IMR-90 (cell line): ENCODE results near the gene TNK1. TPM values are rescaled to one million over a fixed set of nuclear protein-coding genes. Genes with fewer than 3 reads are reported as not detected.

Source experiments
- ATAC-seq: fragments of 200-7000 bp; cut with Tn5 transposase; 2 replicates; pipeline ENCODE4 v1.9.1; 2020; ENCODE audit warnings: low read depth, mild to moderate bottlenecking, moderate library complexity
- BruUV-seq: library from RNA; stranded (reverse); fragments of 400-500 nt; replicated peaks from 2 replicates; lab custom pipeline; 2021; lab: Mats Ljungman, UMichigan
- CTCF ChIA-PET: fragments of 300-600 bp; formaldehyde crosslinking; extraction: SDS; loops from one replicate; lab custom pipeline; 2021; ENCODE audit warnings: antibody characterized with exemption; lab: Yijun Ruan, JAX
- POLR2A ChIA-PET: fragments of 300-600 bp; sonication (Branson Sonifier 250); formaldehyde crosslinking; loops from one replicate; lab custom pipeline; 2022; ENCODE audit warnings: antibody characterized with exemption; ENCODE audit not compliant: unreplicated experiment; lab: Charles Lee
- DNase-seq: peaks from one replicate; pipeline ENCODE4 v3.0.0; 2013
- H2AFZ ChIP-seq: replicated peaks from 2 replicates; pipeline ENCODE3; 2013; ENCODE audit warnings: low read length, mild to moderate bottlenecking; ENCODE audit not compliant: poor library complexity
- H2AK5ac ChIP-seq: 2 replicates; pipeline ENCODE4 v1.6.1; 2013; ENCODE audit warnings: low read depth, low read length, inconsistent platforms
- H2AK9ac ChIP-seq: replicated peaks from 2 replicates; pipeline ENCODE3; 2013; ENCODE audit warnings: mild to moderate bottlenecking, low read depth, low read length, moderate library complexity; ENCODE audit not compliant: poor library complexity
- H2BK120ac ChIP-seq: 2 replicates; pipeline ENCODE4 v1.6.1; 2013; ENCODE audit warnings: low read depth, low read length, inconsistent platforms
- H2BK15ac ChIP-seq: 3 replicates; pipeline ENCODE4 v1.6.1; 2013; ENCODE audit warnings: low read depth, low read length, inconsistent platforms
- H2BK20ac ChIP-seq: 2 replicates; pipeline ENCODE4 v1.6.1; 2013; ENCODE audit warnings: low read depth, mild to moderate bottlenecking, inconsistent platforms, low read length, moderate library complexity
- H2BK5ac ChIP-seq: 2 replicates; pipeline ENCODE4 v1.6.1; 2013; ENCODE audit warnings: mild to moderate bottlenecking, low read depth, low read length, inconsistent platforms; ENCODE audit not compliant: poor library complexity, severe bottlenecking
- H3K14ac ChIP-seq: replicated peaks from 2 replicates; pipeline ENCODE4 v1.6.1; 2013; ENCODE audit warnings: low read depth, low read length, inconsistent platforms
- H3K18ac ChIP-seq: 2 replicates; pipeline ENCODE4 v1.6.1; 2013; ENCODE audit warnings: low read depth, low read length, control low read depth
- H3K23ac ChIP-seq: 2 replicates; pipeline ENCODE4 v1.6.1; 2013; ENCODE audit warnings: low read depth, low read length, inconsistent platforms
- H3K27ac ChIP-seq: 2 replicates; pipeline ENCODE4 v1.5.1; 2013; ENCODE audit warnings: mild to moderate bottlenecking, control low read depth, low read length; ENCODE audit not compliant: insufficient read depth
- H3K27me3 ChIP-seq: 2 replicates; pipeline ENCODE4 v1.6.1; 2013; ENCODE audit warnings: low read length; ENCODE audit not compliant: control insufficient read depth, insufficient read depth
- H3K36me3 ChIP-seq: 2 replicates; pipeline ENCODE4 v1.6.1; 2013; ENCODE audit warnings: low read length, mixed read lengths; ENCODE audit not compliant: control insufficient read depth, insufficient read depth
- H3K4ac ChIP-seq: 2 replicates; pipeline ENCODE4 v1.6.1; 2013; ENCODE audit warnings: low read depth, low read length, inconsistent platforms
- H3K4me1 ChIP-seq: 2 replicates; pipeline ENCODE4 v1.6.1; 2013; ENCODE audit warnings: low read length, mixed read lengths; ENCODE audit not compliant: control insufficient read depth, insufficient read depth
- H3K4me2 ChIP-seq: 2 replicates; pipeline ENCODE4 v1.6.1; 2013; ENCODE audit warnings: low read depth, mild to moderate bottlenecking, control low read depth, low read length, moderate library complexity
- H3K4me3 ChIP-seq: 2 replicates; pipeline ENCODE4 v1.5.1; 2013; ENCODE audit warnings: low read depth, mild to moderate bottlenecking, control low read depth, low read length, moderate library complexity; ENCODE audit not compliant: insufficient read depth
- H3K56ac ChIP-seq: 2 replicates; pipeline ENCODE4 v1.6.1; 2013; ENCODE audit warnings: low read length, inconsistent platforms; ENCODE audit not compliant: insufficient read depth; ENCODE audit errors: extremely low read depth
- H3K79me1 ChIP-seq, 2 experiments: 2 replicates each; pipeline ENCODE4 v1.6.1; 2013; ENCODE audit warnings: low read length in 2 of 2, inconsistent platforms in 1 of 2, low read depth in 1 of 2
- H3K9ac ChIP-seq: 2 replicates; pipeline ENCODE4 v1.6.1; 2013; ENCODE audit warnings: low read depth, low read length, control low read depth
- H3K9me1 ChIP-seq: 2 replicates; pipeline ENCODE4 v1.6.1; 2013; ENCODE audit warnings: low read length, inconsistent platforms; ENCODE audit not compliant: insufficient read depth
- H3K9me3 ChIP-seq: 2 replicates; pipeline ENCODE4 v1.6.1; 2013; ENCODE audit warnings: low read length; ENCODE audit not compliant: control insufficient read depth, insufficient read depth
- H4K20me1 ChIP-seq: 2 replicates; pipeline ENCODE4 v1.6.1; 2013; ENCODE audit warnings: low read length, inconsistent platforms; ENCODE audit not compliant: insufficient read depth
- H4K5ac ChIP-seq: 2 replicates; pipeline ENCODE4 v1.6.1; 2013; ENCODE audit warnings: mild to moderate bottlenecking, low read depth, low read length, control low read depth
- H4K8ac ChIP-seq, 2 experiments: 2 replicates each; pipeline ENCODE4 v1.6.1; 2013; ENCODE audit warnings: low read depth in 2 of 2, low read length in 2 of 2, control low read depth in 1 of 2, inconsistent platforms in 1 of 2
- H4K91ac ChIP-seq: 2 replicates; pipeline ENCODE4 v1.6.1; 2013; ENCODE audit warnings: low read depth, low read length, inconsistent platforms; ENCODE audit not compliant: insufficient read depth
- BHLHE40 ChIP-seq: fragments of 150-350 bp; IDR thresholded peaks from 2 replicates; pipeline ENCODE4 v1.6.1; 2016; ENCODE audit warnings: mild to moderate bottlenecking, low read depth, low read length
- CEBPB ChIP-seq: IDR thresholded peaks from 2 replicates; pipeline ENCODE4 v1.6.1; 2012; ENCODE audit warnings: low read depth, low read length, improper control_type of control experiment
- CHD1 ChIP-seq: IDR thresholded peaks from 2 replicates; pipeline ENCODE4 v1.6.1; 2012; ENCODE audit warnings: low read depth, low read length, improper control_type of control experiment
- FOS ChIP-seq: fragments of 150-350 bp; IDR thresholded peaks from 2 replicates; pipeline ENCODE4 v1.6.1; 2016; ENCODE audit warnings: low read depth, low read length
- MAFK ChIP-seq: IDR thresholded peaks from 2 replicates; pipeline ENCODE4 v1.6.1; 2012; ENCODE audit warnings: low read depth, low read length, improper control_type of control experiment
- MAZ ChIP-seq: IDR thresholded peaks from 2 replicates; pipeline ENCODE4 v1.6.1; 2012; ENCODE audit warnings: low read depth, mild to moderate bottlenecking, low read length, improper control_type of control experiment, moderate library complexity, borderline replicate concordance
- MXI1 ChIP-seq: IDR thresholded peaks from 2 replicates; pipeline ENCODE4 v1.6.1; 2012; ENCODE audit warnings: low read depth, mild to moderate bottlenecking, low read length, moderate library complexity, borderline replicate concordance
- NFE2L2 ChIP-seq: fragments of 150-350 bp; IDR thresholded peaks from 2 replicates; pipeline ENCODE4 v1.6.1; 2016; ENCODE audit warnings: low read depth, mild to moderate bottlenecking, low read length
- POLR2A ChIP-seq: IDR thresholded peaks from 2 replicates; pipeline ENCODE4 v1.6.1; 2012; ENCODE audit warnings: mild to moderate bottlenecking, low read depth, low read length
- RAD21 ChIP-seq: IDR thresholded peaks from 2 replicates; pipeline ENCODE4 v1.6.1; 2012; ENCODE audit warnings: low read length, improper control_type of control experiment
- RCOR1 ChIP-seq: IDR thresholded peaks from 2 replicates; pipeline ENCODE4 v1.6.1; 2012; ENCODE audit warnings: mild to moderate bottlenecking, low read length, improper control_type of control experiment; ENCODE audit not compliant: insufficient replicate concordance
- RFX5 ChIP-seq: IDR thresholded peaks from 2 replicates; pipeline ENCODE4 v1.8.0; 2012; ENCODE audit warnings: low read depth, mild to moderate bottlenecking, low read length, moderate library complexity
- SMC3 ChIP-seq: fragments of 150-350 bp; IDR thresholded peaks from 2 replicates; pipeline ENCODE4 v1.6.1; 2016; ENCODE audit warnings: low read depth, mild to moderate bottlenecking, antibody characterized with exemption, low read length, moderate library complexity
- USF2 ChIP-seq: fragments of 150-350 bp; IDR thresholded peaks from 2 replicates; pipeline ENCODE4 v1.6.1; 2017; ENCODE audit warnings: mild to moderate bottlenecking, antibody characterized with exemption, low read length, low read depth
- WGBS, 2 experiments: methylation state at CpG; one replicate each; pipeline versions ENCODE4 v1.1.5 to v1.1.7; 2013; ENCODE audit warnings: missing lambda C conversion rate in 2 of 2; ENCODE audit not compliant: insufficient read length in 1 of 2; ENCODE audit errors: extremely low coverage in 2 of 2; 5-methylcytosine and 5-hydroxymethylcytosine counted together
- dilution Hi-C: fragments of 300-500 bp; cut with HindIII; formaldehyde crosslinking; loops from one replicate; pipeline ENCODE4 v1.14.3; 2018; ENCODE audit warnings: low sequenced_read_pairs; ENCODE audit not compliant: unreplicated experiment
- in situ Hi-C: fragments of 300-500 bp; cut with MboI; formaldehyde crosslinking; loops from 3 replicates; pipeline ENCODE4 v1.14.3; 2019; ENCODE audit warnings: low sequenced_read_pairs, inconsistent platforms, mixed read lengths
- intact Hi-C: fragments of 100-400 bp; cut with micrococcal nuclease; formaldehyde crosslinking; loops from 2 replicates; pipeline ENCODE4 v1.10.0; 2022
- polyA plus RNA-seq, 3 experiments: library from polyadenylated mRNA; depleted of rRNA; stranded (reverse); fragments of >200 nt; gene quantifications; 2 replicates each; pipeline ENCODE4 v1.2.3, GENCODE V29; 2012; ENCODE audit warnings: low replicate concordance in 1 of 3
- total RNA-seq: library from RNA; depleted of rRNA; stranded (reverse); fragments of >200 nt; gene quantifications from 2 replicates; pipeline ENCODE4 v1.2.3, GENCODE V29; 2012
- TF ChIP-seq, protein P1 (sequence below): fragments of 150-350 bp; IDR thresholded peaks from 2 replicates; pipeline ENCODE4 v1.6.1; 2016; ENCODE audit warnings: low read depth, mild to moderate bottlenecking, low read length, moderate library complexity, borderline replicate concordance
- TF ChIP-seq, protein P2 (sequence below): conservative IDR thresholded peaks from 2 replicates; pipeline ENCODE4 v1.5.1; 2012; ENCODE audit warnings: mild to moderate bottlenecking, low read depth, low read length, improper control_type of control experiment

TNK1 gene
- total and polyA plus RNA-seq, 2 of the 4 experiments (the other 2 are of a cell fraction): 0.44 to 0.54 TPM

- CTCF ChIA-PET: no interaction called here
- TF ChIP-seq CEBPB (no peak), USF2 (no peak), POLR2A (no peak), MAZ (no peak), BHLHE40 (no peak), NFE2L2 (no peak), SMC3 (no peak), CHD1 (no peak), RFX5 (no peak), RAD21 (no peak), MXI1 (no peak), MAFK (no peak), FOS (no peak), RCOR1 (no peak)
- TF ChIP-seq, protein P1, sequence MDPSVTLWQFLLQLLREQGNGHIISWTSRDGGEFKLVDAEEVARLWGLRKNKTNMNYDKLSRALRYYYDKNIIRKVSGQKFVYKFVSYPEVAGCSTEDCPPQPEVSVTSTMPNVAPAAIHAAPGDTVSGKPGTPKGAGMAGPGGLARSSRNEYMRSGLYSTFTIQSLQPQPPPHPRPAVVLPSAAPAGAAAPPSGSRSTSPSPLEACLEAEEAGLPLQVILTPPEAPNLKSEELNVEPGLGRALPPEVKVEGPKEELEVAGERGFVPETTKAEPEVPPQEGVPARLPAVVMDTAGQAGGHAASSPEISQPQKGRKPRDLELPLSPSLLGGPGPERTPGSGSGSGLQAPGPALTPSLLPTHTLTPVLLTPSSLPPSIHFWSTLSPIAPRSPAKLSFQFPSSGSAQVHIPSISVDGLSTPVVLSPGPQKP: no peak
- TF ChIP-seq, protein P2, sequence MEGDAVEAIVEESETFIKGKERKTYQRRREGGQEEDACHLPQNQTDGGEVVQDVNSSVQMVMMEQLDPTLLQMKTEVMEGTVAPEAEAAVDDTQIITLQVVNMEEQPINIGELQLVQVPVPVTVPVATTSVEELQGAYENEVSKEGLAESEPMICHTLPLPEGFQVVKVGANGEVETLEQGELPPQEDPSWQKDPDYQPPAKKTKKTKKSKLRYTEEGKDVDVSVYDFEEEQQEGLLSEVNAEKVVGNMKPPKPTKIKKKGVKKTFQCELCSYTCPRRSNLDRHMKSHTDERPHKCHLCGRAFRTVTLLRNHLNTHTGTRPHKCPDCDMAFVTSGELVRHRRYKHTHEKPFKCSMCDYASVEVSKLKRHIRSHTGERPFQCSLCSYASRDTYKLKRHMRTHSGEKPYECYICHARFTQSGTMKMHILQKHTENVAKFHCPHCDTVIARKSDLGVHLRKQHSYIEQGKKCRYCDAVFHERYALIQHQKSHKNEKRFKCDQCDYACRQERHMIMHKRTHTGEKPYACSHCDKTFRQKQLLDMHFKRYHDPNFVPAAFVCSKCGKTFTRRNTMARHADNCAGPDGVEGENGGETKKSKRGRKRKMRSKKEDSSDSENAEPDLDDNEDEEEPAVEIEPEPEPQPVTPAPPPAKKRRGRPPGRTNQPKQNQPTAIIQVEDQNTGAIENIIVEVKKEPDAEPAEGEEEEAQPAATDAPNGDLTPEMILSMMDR: no peak
These were observed 1.8 kb upstream of the TNK1 start for GRCh38 chr17:7379134-7379533.

More at GRCh38 chr17:7379134-7379533, 1.8 kb upstream of the TNK1 start:
- no peak overlapping the region for H2BK15ac ChIP-seq
- BruUV-seq: no TSS peak
- no peak overlapping the region for H3K14ac ChIP-seq
- ATAC-seq: no peak
- H3K4me2 ChIP-seq: no peak overlapping the region
- H3K27me3 ChIP-seq: peaks cover 26% of the 10 kb centered on the region
- in situ Hi-C loops: no loop called here
- H3K4me3 ChIP-seq: no peak overlapping the region
- no peak overlapping the region for H4K91ac ChIP-seq
- H2BK20ac ChIP-seq: no peak overlapping the region
- H2AK5ac ChIP-seq: no peak overlapping the region
- no peak overlapping the region for H3K23ac ChIP-seq
- no peak overlapping the region for H4K5ac ChIP-seq
- H2AK9ac ChIP-seq: no peak overlapping the region
- H3K9me1 ChIP-seq: peaks cover 2% of the 10 kb centered on the region; the same call in 1 of the 2 replicates
- no peak overlapping the region for H2BK5ac ChIP-seq
- POLR2A ChIA-PET: no interaction called here
- H4K20me1 ChIP-seq: no peaks in the 10 kb centered on the region
- no peak overlapping the region for H3K9ac ChIP-seq
- H4K8ac ChIP-seq: no peak overlapping the region
- intact Hi-C loops: no loop called here
- no peak overlapping the region for H3K18ac ChIP-seq
- DNase-seq: no peak
- WGBS, 2 experiments: no CpG with 5 or more reads among the region's 3 CpGs
- H3K9me3 ChIP-seq: peaks cover 10% of the 10 kb centered on the region; the same call in 1 of the 2 replicates
- no peak overlapping the region for H2AFZ ChIP-seq
- H3K56ac ChIP-seq: no peak overlapping the region
- H3K4ac ChIP-seq: no peak overlapping the region
- H2BK120ac ChIP-seq: no peak overlapping the region
- H3K4me1 ChIP-seq: peaks cover 7% of the 10 kb centered on the region; the same call in 1 of the 2 replicates
- no peak overlapping the region for H3K27ac ChIP-seq
- no peaks in the 10 kb centered on the region for H3K79me1 ChIP-seq
- no peaks in the 10 kb centered on the region for H3K36me3 ChIP-seq
- dilution Hi-C loops: no loop called here
